Activated CD4-positive, alpha-beta T cell treated with anti-CD3 and anti-CD28 coated beads, Interleukin-2, Interleukin-4, amounts not matched to agents 100 ng/mL and 50 ng/mL, durations not matched to agents 16 hours and 8 hours (primary cell): ENCODE measurements around the gene TSPAN18.

Source experiments
- DNase-seq: peaks from one replicate; pipeline ENCODE4 v3.0.0-alpha.2; 2020; ENCODE audit warnings: low spot score

TSPAN18 gene

DNA sequence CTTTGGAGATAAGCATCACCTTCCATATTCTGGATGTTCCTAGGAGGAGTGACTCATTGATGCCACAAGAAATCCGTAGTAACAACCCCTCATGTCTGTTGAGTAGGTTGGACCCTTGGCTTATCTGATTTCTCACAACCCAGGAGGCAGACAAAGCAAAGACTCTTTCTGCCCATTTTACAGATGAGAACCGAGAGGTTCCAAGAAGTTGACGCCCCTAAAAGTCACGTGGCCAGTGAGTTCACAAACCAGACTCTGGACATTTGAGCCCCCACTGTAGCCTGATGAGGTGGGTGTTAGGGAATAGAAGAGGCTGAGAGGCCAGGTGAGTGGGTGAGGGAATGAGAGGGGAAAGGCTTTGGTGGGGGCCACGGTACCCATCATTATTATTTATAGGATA is 70.3 kb downstream of the TSPAN18 start:
- no peak for DNase-seq

DNA sequence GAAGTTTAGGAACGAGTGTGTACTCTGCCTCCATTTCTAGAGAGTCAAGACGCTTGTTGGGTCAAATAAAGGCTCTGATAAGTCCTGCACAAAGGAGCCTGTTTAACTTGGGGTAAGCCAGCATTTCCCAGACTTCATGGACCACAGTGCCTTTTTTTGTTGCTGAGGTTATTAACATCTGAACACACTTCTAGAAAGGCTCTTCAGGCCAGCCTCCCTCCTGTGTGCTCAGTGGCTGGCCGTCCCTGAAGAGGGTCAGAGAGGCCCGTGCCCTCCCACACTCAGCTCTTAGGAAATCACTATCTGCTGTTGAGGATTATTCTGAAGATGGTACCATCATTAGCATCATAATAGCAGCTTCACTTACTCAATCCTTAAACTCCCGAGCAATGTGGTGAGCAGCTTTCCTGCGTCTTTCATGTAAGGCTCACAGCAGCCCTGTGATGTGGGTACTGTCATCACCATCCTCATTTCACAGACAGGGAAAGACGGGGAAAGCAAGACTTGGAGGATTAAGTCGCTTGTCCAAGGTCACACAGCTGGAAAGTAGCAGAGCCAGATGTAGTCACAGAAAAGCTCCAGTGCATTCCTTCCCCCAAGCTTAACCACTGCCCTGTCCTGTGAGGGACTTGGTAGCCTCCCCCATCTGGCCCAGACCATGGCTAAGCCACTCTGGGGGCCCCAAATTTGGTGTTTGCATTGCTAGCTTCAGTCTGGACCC is 71.3 kb downstream of the TSPAN18 start:
- DNase-seq = no peak

DNA sequence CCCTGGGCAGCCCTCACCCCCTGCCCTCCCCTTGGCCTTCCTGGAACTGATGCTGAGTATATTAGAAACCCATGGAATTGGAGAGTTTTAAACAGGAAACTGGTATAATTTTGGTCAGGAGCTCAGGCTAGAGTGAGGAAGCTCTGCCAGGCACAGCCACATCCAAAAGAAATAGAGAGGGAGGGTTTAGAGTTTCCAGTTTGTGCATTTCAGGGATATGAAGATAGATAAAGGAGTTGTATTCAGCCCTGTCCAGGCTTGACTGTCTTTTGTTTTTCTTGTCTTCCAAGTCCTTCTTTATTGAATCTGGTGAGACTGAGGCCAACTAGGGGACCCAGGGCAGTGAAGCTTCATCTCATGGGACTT is 71.8 kb downstream of the TSPAN18 start:
- DNase-seq = no peak

DNA sequence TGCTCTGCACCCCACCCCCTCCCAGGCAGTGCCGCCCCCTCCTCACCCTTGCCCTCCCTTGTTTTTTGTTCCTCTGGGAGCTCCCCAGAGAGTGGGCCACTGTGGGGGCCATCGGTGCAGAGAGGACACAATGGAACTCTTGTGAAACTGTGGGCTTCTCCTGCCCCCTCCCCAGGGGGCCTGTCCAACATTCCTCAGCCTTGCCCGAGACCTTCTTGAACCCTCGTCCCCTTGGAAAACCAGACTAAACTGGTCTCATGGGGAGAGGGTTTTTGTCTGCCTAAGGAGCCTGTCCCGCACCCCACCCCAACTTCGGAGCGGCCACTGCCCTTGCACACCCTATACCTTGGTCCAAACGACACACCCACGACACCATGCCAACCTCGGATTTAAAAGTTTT is 72.2 kb downstream of the TSPAN18 start:
- DNase-seq = no peak

DNA sequence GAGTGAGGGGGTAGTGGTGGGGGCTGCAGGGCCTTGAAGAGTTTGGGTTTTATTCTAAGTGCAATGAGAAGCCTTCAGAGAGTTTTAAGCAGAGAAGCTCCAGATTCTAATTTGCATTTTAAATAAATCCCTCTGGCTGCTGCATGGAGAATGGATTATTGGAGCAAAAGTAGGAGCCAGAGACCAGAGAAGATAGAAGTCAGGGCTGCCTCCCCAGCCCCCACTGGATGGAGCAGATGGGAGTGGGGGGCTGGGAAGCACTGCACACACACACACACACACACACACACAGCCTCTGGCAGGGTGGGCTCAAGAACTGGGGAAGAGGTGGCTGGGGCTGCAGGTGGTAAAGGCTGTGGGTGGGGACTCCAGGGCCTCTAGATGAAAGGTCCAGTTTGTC is 75.6 kb downstream of the TSPAN18 start:
- no peak for DNase-seq

DNA sequence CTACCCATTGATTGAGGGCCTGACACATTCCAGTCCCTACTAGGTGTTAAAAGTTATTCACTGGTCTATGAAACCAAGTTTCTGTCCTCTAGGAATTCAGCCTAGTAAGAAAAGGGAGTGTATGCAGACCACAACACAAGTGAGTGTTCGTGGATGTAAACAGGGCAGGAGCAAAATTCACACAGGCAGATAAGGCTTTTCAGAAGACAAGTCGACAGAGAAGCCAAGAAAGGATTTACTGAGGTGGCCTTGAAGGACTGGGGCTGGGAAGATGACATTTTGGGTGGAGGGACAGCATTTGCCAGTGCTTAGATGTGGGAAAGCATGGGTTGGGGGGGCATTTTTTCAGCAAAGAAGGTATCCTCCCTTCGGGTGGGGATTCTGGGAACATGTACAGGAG is 76.2 kb downstream of the TSPAN18 start:
- no peak for DNase-seq

DNA sequence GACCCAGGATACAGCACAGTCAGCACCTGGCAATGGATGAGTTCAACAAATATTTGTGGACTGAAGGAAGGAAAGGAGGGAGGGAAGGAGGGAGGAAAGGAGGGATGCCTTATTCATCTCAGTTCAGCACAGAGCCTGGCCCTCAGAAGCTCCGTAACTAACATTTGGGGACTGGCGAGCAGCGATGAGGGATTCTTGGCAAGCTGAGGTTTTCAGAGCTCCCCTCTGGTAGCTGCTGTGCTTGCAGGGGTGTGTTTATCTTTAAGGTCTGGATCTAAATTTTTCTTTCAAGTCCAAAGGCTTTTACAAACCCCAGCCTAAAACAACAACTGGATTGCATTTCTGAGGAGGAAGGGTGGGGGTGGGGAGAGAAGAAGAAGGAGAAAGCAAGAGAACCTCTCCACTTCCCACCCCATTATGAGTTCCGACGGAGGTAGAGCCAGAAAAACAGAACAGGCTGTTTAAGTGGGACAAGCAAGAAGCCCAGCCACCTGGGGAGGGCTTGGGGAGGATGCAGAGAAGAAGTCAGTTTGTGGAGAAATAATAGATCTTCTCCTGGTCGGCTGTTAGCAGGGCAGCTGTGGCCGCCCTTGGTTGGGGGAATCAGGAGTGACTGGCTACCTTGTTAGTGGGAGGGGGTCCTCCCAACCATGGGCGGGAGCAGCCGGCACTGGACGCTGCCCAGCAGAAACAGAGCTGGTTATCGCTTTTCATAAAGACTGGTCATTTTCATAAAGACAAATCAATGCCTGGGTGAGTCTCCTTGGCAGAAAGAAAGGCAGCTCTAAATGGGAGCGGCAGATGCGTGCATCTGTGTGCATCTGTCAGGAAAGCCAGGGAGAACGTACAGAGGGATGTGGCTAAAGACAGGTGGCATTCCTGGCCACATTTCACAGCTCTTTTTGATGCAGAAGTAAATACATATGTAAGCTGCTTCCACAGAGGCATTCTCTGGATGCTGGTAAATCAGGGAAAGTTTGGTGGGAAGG is 78.0 kb downstream of the TSPAN18 start:
- DNase-seq = no peak

DNA sequence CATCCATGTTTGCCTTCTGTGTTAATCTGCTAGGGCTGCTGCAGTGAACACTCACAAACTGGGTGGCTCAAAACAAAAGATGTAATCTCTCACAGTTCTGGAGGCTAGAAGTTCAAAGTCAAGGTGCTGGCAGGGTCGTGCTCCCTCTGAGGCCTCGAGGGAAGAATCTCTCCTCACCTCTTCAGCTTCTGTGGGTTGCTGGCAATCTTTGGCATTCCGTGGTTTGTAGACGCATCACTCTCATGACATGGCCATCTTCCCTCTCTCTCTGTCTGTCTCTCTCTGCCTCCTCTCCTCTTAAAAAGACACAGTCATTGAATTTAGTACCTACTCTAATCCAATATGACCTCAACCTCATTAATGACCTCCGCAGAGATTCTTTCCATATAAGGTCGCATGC is 78.8 kb downstream of the TSPAN18 start:
- no peak for DNase-seq

DNA sequence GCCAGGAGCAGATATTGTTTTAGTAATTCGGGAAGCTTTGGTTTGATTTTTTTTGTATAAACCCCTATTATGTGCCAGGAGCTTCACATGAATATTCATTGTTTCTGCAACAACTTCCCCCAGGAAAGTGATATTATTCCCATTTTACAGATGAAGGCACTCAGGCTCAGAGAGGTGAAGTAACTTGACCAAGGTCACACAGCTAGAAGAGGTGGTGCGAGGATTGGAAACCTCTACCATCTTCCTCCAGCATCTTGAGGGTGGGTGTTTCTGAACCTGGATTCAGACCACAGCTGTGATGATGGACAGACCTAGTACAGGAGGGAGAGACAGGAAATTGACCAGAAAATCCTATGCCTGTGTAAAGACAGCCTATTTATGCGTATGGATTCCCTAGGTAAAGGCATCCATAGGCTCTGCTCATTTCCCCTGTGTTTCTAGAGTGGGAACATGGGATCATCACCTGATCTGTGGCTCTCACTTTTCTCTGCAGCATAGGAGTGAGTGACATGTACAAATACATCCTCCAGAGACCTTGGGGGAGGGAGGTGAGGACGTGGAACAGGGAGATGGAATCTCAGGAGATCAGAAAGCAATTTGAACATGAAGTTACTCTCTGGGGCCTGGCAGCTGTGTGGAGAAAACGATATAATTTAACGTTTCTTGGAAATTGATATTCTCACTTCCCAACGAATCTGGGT is 81.4 kb downstream of the TSPAN18 start:
- DNase-seq = no peak

DNA sequence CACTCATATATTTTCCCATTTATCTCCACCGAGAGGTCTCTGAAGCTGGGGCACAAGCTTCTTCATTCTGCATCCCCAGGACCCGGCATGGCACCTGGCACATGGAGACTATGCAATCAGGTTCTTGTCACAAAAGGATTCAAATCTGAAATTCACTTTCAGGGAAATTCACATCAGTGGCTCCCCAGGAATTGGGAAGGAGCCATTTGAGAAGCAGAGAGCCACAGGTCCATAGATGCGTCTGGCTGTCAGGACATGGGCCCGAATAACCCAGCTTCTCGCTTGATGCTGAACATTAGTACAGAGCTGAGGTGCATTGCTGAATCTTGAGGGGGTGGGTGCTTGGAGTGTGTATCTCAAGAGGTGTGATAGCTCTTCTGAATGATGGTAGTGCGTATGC is 82.5 kb downstream of the TSPAN18 start:
- DNase-seq = no peak

DNA sequence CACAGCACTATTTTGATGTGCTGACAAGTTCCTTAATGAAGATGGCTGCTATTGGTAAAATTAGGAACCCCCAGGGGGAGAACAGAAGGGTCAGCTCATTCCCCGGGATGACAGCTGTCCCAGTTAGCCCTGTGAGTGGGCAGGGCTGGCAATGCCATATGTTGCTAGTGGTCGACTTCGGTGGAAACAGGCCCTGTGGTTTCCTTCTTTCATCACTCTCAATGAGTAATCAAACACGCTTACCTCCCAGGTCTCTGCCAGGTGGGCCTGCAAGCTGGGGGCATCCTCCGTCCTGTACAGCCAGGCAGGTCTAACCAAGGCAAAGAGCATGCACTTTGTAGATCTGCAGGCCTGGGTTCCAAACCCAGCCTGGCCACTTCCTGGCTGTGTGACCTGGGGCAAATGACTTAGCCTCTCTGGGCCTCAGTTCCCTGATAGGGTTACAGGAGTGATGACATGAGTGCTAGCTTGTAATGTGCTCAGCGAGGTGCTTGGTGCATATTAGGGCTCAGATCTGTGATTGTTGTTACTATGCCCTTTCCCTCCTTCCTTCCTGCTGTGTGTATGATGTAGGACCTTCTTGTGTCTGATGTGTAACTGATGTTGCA is 85.2 kb downstream of the TSPAN18 start:
- no peak for DNase-seq

DNA sequence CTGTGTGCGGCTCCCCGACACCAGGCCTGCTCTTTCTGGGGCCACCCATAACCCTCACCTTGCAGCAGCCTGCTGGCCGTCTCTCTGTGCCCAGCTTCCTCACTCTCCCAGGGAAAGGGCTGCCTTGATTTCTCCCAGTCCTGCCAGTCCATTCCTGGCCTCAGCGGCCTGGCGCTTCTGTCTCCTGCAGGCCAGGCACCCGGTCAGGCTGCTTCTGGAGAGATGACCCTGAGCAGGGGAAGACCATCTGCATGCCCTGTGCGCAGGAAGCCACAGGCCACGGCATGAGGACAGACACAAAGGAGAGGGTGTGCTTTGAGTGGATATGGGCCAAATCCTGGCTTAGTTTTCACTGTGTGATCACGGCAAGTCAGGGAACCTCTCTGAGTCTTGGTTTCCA is 86.2 kb downstream of the TSPAN18 start:
- no peak for DNase-seq

DNA sequence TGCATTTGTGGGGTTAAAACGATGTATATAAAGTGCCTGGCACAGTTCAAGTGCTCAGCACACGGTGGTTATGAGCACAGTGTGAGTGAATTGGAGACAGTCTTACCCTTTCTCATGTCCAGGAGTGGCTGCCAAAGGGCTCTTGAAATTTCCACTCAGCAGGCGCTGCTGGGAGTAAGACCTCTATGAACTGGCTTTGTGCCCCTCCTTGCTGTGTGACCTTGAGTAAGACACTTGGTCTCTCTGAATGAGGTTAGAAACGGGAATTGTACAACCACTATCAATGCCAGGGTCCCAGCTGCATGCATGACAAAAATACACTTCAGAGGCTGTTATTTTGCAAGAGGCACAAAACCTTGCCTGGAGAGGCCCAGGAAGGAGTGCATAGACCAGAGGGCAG is 86.6 kb downstream of the TSPAN18 start:
- DNase-seq = no peak

DNA sequence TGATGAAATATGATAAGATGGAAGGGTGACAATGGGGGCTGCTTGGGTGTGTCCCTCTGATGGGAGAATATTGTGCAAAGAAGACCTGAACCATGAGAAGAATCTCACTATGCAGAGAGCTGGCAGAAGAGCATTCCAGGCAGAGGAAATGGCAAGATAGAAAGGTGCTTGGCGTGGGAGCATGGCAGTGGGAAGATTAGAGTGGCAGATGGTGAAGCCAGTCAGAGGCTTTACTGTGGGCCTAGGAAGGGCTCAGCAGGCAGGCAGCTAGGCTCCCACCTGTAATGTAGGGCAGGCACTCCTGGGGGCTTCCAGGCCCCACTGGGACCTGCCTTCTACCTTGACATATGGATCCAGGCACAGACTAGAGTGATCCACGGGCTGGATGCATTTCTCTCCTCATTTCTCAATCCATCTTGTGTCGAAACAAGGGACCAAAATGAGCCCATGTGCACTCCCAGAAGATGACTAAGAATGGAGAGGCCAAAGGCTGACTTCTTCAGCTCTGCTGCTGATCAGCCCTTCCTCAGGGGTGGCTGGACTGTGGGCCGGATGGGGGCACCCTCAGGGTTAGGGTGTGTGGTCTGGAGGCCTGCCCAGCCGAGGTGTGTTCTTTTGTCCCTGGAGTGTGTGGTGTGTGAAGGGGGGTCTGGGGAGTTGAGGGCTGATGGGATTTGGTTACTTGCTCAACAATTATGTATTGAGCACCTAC is 88.3 kb downstream of the TSPAN18 start:
- DNase-seq = no peak

DNA sequence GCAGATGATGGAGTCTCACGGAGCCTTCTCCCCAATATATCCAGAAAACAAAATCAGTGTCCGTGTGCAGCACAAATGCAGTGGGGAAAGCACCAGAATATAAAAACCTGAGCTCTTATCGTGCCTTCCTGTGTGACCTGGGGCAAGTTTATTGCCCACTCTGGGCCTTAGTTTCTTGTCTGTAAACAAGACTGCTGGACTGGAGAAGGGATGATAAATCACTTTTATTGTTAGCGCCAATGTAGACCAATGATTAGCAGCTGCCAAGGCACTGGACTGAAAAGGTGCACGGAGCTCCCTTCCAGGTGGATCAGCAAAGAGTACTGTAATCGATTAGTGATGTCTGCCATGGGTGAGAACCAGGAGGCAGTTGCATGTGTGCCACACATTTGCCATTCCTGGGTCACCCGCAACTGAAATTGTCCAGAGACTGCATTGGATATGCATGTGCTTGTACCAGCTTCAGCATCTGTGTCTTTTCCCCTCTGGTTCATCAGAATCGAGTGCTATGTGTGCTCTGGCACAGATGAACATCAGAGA is 89.2 kb downstream of the TSPAN18 start:
- no peak for DNase-seq

DNA sequence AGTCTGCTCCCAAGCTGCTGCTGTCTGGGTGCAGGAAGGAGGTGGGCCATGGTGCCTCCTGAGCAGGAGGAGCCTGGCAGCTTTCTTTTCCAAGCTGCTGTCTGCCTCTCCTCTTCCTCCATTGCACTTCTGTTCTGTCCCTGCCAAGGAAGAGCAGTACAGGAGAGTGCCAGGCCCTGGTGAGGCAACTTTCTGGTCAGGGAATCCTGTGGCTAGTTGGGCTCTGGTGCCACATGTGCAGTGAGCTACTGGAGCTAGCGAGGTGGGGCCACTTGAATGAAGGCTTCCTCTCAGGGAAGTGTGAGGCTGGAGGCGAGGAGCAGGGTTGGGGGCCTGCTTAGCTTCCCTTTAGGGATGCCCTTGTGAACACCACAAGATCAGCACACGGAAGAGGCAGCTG is 90.0 kb downstream of the TSPAN18 start:
- no peak for DNase-seq

DNA sequence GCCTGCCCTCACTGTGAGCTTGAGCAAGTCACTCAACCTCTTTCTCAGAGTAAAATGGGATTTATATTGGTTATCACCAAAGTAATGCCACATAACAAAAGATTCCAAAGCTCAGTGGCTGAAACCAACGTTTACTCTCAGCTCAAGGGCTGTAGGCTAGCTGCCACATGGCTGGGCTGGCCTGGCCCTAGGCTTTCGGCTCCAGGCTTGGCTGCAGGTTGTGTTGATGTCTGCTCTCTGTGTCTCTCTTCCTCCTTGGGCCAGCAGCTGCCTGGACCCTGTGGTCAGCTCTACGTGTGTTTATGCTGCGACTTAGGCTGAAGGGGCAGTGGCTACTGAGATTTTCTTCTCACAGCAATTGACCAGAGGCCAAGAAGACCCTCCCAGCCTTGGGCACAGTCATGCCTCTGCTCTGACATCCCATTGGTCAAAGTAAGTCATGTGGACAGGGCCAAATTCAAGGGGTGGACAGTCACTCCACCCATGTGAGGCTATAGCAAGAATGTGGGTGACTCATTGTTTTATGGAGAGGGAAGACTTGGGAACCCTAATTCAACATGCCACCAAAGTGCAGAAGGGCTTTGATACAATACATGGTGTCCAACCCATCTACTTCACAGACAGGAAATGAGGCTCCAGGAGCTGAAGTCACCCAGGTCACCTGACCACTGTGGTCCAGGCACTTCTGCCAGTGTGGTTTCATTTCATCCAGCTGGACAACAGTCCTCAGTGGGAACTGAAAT is 90.6 kb downstream of the TSPAN18 start:
- DNase-seq = no peak

DNA sequence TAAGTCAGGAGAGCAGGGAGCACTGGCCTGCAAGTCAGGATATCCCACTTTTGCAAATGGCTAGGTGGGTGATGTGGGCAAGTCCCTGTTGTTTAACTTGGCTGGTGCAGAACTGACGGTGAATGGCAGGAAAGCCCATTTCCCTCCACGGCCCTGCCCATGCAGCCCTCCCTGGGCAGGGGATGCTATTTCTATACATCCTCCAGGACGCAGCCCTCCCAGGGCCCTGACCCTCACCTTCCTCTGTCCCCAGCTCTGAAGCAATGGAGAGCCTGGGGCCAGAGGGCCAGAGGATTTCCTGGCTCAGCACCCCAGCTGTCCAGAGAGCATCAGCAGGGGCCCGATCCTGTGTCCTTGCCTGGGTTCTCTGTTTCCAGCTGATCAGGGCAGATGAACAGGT is 91.3 kb downstream of the TSPAN18 start:
- DNase-seq = no peak

DNA sequence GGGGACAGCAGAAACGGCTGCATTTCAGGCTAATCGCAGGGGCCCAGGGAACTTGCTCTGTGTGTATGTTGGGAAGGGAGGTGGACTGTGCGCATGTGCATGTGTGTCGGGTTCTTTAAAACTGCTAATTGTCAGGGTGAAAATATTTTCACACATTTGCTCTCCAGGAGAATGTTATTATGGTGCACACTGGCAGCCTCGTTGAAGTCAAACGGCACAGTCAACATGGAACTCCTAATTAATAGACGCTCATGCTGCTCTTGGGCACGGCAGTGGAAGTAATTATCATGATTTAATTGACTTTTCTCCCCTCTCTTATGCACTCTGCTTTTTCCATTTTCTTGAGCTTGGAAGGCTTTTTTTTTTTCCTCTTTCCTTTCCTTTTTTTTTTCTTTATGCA is 92.6 kb downstream of the TSPAN18 start:
- no peak for DNase-seq

DNA sequence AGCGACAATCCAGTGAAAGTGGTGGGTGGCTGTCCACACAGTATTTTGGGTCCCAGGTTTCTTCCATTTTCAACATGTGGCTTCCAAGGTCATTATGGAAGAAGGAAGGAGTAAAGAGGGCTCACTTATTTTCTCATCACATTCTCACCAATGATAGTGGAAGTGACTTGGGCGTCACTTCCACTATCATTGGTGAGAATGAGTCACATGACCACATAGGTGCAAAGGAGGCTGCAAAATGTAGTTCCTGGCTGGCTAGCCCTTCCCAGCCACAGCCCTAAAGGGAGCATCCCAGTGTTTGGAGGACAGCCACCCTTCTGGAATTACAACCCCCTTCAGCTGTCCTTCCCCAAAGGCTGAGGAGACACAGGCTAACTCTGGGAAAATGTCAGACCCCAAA is 95.6 kb downstream of the TSPAN18 start:
- no peak for DNase-seq

DNA sequence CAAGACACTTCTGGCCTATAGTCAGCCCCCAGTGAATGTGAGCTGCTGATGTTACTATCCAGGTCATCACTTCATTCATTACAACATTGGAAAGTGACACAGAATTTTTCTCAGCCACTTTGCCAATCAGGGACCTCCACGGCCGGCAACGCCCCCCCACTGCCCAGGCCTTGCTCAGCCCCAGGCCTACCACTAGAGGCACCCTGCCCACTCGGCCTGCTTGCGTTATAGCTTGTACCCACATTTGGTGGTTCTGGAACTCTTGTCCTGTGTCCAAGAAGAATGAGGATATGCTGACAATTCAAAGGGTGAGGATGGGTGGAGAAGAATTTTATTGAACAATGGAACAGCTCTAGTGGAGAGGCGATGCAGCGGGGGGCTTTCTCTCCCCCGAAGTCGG is 96.2 kb downstream of the TSPAN18 start:
- no peak for DNase-seq
